GM19397 (cell line): ENCODE measurements around the gene LETM1.

Experiments used
- ATAC-seq: cut with Tn5 transposase; IDR thresholded peaks from one replicate; pipeline ENCODE4 v1.9.1; 2021; ENCODE audit warnings: mild to moderate bottlenecking, moderate library complexity; ENCODE audit not compliant: unreplicated experiment

The LETM1 gene

GRCh38 chr4:1830234-1830633, 25.7 kb downstream of the LETM1 start:
- no peak for ATAC-seq

GRCh38 chr4:1826531-1827350, 29.2 kb downstream of the LETM1 start:
- ATAC-seq: no peak

GRCh38 chr4:1825326-1825725, 30.6 kb downstream of the LETM1 start:
- ATAC-seq: no peak

- ATAC-seq: no peak
These were observed 31.2 kb downstream of the LETM1 start for GRCh38 chr4:1824746-1825145.

- no peak for ATAC-seq
These were observed 32.4 kb downstream of the LETM1 start for GRCh38 chr4:1823545-1823932.

GRCh38 chr4:1822568-1823544, 33.1 kb downstream of the LETM1 start:
- ATAC-seq: no peak

GRCh38 chr4:1821679-1822567, 34.0 kb downstream of the LETM1 start:
- no peak for ATAC-seq

GRCh38 chr4:1819816-1820215, 36.1 kb downstream of the LETM1 start:
- no peak for ATAC-seq

- no peak for ATAC-seq
These were observed 36.7 kb downstream of the LETM1 start for GRCh38 chr4:1819284-1819683.

GRCh38 chr4:1815997-1816860, 39.7 kb downstream of the LETM1 start:
- no peak for ATAC-seq

GRCh38 chr4:1815096-1815996, 40.6 kb downstream of the LETM1 start:
- ATAC-seq: no peak

- no peak for ATAC-seq
These were observed 41.5 kb downstream of the LETM1 start for GRCh38 chr4:1814453-1814852.

GRCh38 chr4:1813915-1814314, 42.0 kb downstream of the LETM1 start:
- no peak for ATAC-seq

- no peak for ATAC-seq
These were observed 42.7 kb downstream of the LETM1 start for GRCh38 chr4:1813231-1813630.

GRCh38 chr4:1812720-1813119, 43.2 kb downstream of the LETM1 start:
- no peak for ATAC-seq

GRCh38 chr4:1810765-1811164, 45.2 kb downstream of the LETM1 start:
- no peak for ATAC-seq

- ATAC-seq: no peak
These were observed 46.0 kb downstream of the LETM1 start for GRCh38 chr4:1809754-1810502.
